ENCODE results near the gene LMAN1L. TPM values are rescaled to one million over a fixed set of nuclear protein-coding genes. Genes with fewer than 3 reads are reported as not detected.

The LMAN1L gene

DNA sequence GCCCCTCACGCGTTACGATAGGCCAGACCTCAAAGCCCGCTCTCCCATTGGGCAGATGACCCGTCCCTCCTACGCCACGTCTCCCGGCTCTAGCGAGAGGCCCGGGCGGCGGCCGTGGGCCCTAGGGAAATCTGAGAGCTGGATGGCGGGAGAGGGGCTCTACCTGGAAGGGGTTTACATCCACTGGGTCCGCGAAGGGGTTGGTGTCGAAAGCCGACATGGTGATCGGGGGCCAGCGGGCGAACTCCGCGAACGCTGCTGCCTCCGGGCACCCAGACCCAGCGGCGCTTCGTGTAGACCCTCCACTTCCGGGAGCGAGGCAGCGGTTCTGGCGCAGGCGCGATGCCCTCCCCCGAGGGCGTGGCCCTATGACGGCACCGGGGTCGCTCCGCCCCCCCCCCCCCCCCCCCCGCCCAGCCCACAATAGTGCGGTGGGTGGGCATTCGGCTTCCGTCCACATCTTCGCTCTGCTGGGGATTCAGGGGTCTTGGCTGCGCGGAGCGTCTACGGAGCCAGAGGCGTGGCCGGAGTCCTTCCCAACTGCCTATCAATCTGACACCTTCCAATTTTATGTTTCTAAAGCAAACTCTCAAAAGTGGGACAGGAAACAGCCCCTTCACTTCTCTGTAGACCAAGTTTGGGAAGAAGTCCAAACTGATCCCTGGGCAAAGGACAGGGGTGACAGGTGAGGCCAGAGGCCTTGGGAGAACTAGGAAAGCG lies 60.6 kb downstream of the LMAN1L start, which contains the start of gene SCAMP2:
Gene SCAMP2, minus strand, starts transcription at position 330 of the 720 bp plus-strand sequence. Its CDS starts 110 bp downstream, at position 220.
- H2AK5ac ChIP-seq (ENCODE audit: low read length, severe bottlenecking), result peak within 1 kb of the TSS; percentile 49
- no peak within 1 kb of the TSS for H2BK120ac ChIP-seq (ENCODE audit: low read depth, low read length)
- H3K36me3 ChIP-seq (ENCODE audit: control insufficient read depth in 1 of 2, insufficient read depth in 2 of 2, low read depth in 1 of 2, low read length in 2 of 2), result peaks cover 3 to 5% of the 10 kb centered on the region in 2 experiments
- H2AFZ ChIP-seq (ENCODE audit: low read depth, low read length), result peak within 1 kb of the TSS; percentile 77
- H2BK15ac ChIP-seq (ENCODE audit: low read depth, poor library complexity, severe bottlenecking), result peak within 1 kb of the TSS; percentile 12
- H3K4ac ChIP-seq (ENCODE audit: low read depth in 1 of 2, low read length in 2 of 2), result peak within 1 kb of the TSS; percentile 74 to 90
- no peak within 1 kb of the TSS for H3K23ac ChIP-seq (ENCODE audit: low read length in 2 of 2)
- no peaks in the 10 kb centered on the region for H3K27me3 ChIP-seq (ENCODE audit: control insufficient read depth in 1 of 2, insufficient read depth in 1 of 2, low read length in 2 of 2)
- peak within 1 kb of the TSS; percentile 19 to 71 for H2BK12ac ChIP-seq (ENCODE audit: low read length in 2 of 2)
- peaks cover 5% of the 10 kb centered on the region for H3K79me1 ChIP-seq (replicated peaks; ENCODE audit: low read length, poor library complexity, severe bottlenecking)
- peaks cover 28% of the 10 kb centered on the region for H3K4me1 ChIP-seq (ENCODE audit: control insufficient read depth, insufficient read depth, low read depth, low read length)
- H3K18ac ChIP-seq (ENCODE audit: low read depth in 1 of 2, low read length in 2 of 2), result peak within 1 kb of the TSS; percentile 88 to 97
- DNase-seq, result peak; percentile 97
- H3K4me2 ChIP-seq (ENCODE audit: low read length, poor library complexity, severe bottlenecking), result peak within 1 kb of the TSS; percentile 98
- H4K8ac ChIP-seq (ENCODE audit: low read length), result peak within 1 kb of the TSS; percentile 98
- H4K91ac ChIP-seq (ENCODE audit: low read length), result peak within 1 kb of the TSS; percentile 73
- peak within 1 kb of the TSS; percentile 48 for H2BK5ac ChIP-seq (ENCODE audit: low read depth, low read length, poor library complexity, severe bottlenecking)
- 2% methylated on average over 19 of the region's 52 CpGs for WGBS
- H3K9ac ChIP-seq (ENCODE audit: low read length), result peak within 1 kb of the TSS; percentile 97
- H3K14ac ChIP-seq (ENCODE audit: low read length in 2 of 2), result peak within 1 kb of the TSS in 1 of 2 experiments; percentile 88
- peak within 1 kb of the TSS; percentile 72 to 100 for H3K4me3 ChIP-seq (ENCODE audit: insufficient read depth in 1 of 2, low read depth in 1 of 2, low read length in 2 of 2)
- H3K27ac ChIP-seq (ENCODE audit: low read length, poor library complexity, severe bottlenecking), result peak within 1 kb of the TSS; percentile 82
- no peaks in the 10 kb centered on the region for H3K9me3 ChIP-seq (ENCODE audit: control insufficient read depth, low read length)

DNA sequence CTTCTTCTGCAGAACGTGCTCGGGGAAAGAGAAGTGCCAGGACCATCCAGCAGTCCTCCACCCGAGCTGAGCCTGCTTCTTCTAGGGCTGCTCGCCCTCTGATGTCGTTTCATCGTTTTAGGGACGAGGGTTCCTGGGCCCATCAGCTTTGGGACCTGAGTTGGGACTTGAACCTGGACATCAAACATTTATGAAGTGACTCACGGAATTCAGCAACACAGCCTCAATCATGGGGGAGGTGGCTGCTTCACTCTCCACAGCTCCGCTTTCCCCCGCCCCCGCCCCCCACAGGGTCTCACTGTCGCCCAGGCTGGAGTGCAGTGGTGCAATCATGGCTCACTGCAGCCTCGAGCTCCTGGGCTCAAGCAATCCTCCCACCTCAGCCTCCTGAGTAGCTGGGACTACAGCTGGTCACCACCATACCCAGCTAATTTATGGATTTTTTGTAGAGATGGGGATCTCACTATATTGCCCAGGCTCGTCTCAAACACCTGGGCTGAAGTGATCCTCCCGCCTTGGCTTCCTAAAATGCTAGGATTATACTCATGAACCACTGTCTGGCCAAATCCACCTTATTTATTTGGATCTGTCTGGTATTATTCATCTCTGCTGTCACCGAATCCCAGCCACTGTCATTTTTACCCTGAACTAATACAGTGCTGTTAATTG lies 61.3 kb downstream of the LMAN1L start:
- no peak overlapping the region for H2BK120ac ChIP-seq (ENCODE audit: low read depth, low read length)
- H3K4ac ChIP-seq (ENCODE audit: low read depth in 1 of 2, low read length in 2 of 2), result peak overlapping the region; percentile 74 to 90
- no peaks in the 10 kb centered on the region for H3K9me3 ChIP-seq (ENCODE audit: control insufficient read depth, low read length)
- H3K4me2 ChIP-seq (ENCODE audit: low read length, poor library complexity, severe bottlenecking), result peak overlapping the region; percentile 98
- H3K27ac ChIP-seq (ENCODE audit: low read length, poor library complexity, severe bottlenecking), result peak overlapping the region; percentile 23
- peak overlapping the region; percentile 47 for H4K91ac ChIP-seq (ENCODE audit: low read length)
- no peak overlapping the region for H3K23ac ChIP-seq (ENCODE audit: low read length in 2 of 2)
- peak overlapping the region; percentile 97 for H3K9ac ChIP-seq (ENCODE audit: low read length)
- no peak overlapping the region for H2BK15ac ChIP-seq (ENCODE audit: low read depth, poor library complexity, severe bottlenecking)
- peaks cover 5% of the 10 kb centered on the region for H3K79me1 ChIP-seq (replicated peaks; ENCODE audit: low read length, poor library complexity, severe bottlenecking)
- no peaks in the 10 kb centered on the region for H3K27me3 ChIP-seq (ENCODE audit: control insufficient read depth in 1 of 2, insufficient read depth in 1 of 2, low read length in 2 of 2)
- H2BK5ac ChIP-seq (ENCODE audit: low read depth, low read length, poor library complexity, severe bottlenecking), result no peak overlapping the region
- H2AFZ ChIP-seq (ENCODE audit: low read depth, low read length), result peak overlapping the region; percentile 77
- peak overlapping the region in 1 of 2 experiments; percentile 88 for H3K14ac ChIP-seq (ENCODE audit: low read length in 2 of 2)
- H3K4me1 ChIP-seq (ENCODE audit: control insufficient read depth, insufficient read depth, low read depth, low read length), result peaks cover 23% of the 10 kb centered on the region
- peak overlapping the region; percentile 19 to 71 for H2BK12ac ChIP-seq (ENCODE audit: low read length in 2 of 2)
- no peak overlapping the region for H2AK5ac ChIP-seq (ENCODE audit: low read length, severe bottlenecking)
- peak overlapping the region; percentile 88 for H3K18ac ChIP-seq (ENCODE audit: low read depth in 1 of 2, low read length in 2 of 2)
- DNase-seq, result peak; percentile 29
- peak overlapping the region; percentile 39 to 100 for H3K4me3 ChIP-seq (ENCODE audit: insufficient read depth in 1 of 2, low read depth in 1 of 2, low read length in 2 of 2)
- 42% methylated on average over 14 of the region's 16 CpGs for WGBS
- peak overlapping the region; percentile 98 for H4K8ac ChIP-seq (ENCODE audit: low read length)
- peaks cover 3 to 5% of the 10 kb centered on the region in 2 experiments for H3K36me3 ChIP-seq (ENCODE audit: control insufficient read depth in 1 of 2, insufficient read depth in 2 of 2, low read depth in 1 of 2, low read length in 2 of 2)

Small RNA genes within 50 kb of the gene (small RNA-seq; reads per million reads assigned to genes)
- gene CPLX3 (ENCODE audit: low read depth), result not detected
- gene MIR4513 (ENCODE audit: low read depth), result not detected
- gene MIR6882 (ENCODE audit: low read depth), result 1.7 reads per million

All from mesenchymal stem cell (in vitro differentiated cells and primary cell).